A673 (cell line): Measurements from ENCODE around the gene CHCHD1. TPM values are rescaled to one million over a fixed set of nuclear protein-coding genes. Genes with fewer than 3 reads are reported as not detected.

Source experiments
- BruUV-seq: library from RNA; stranded (reverse); fragments of 400-500 nt; replicated peaks from 2 replicates; lab custom pipeline; 2021; lab: Mats Ljungman, UMichigan
- CTCF ChIA-PET: fragments of 300-600 bp; sonication (Branson Sonifier 250); formaldehyde crosslinking; loops from one replicate; lab custom pipeline; 2022; ENCODE audit warnings: antibody characterized with exemption; lab: Charles Lee
- POLR2A ChIA-PET: fragments of 300-600 bp; sonication (Branson Sonifier 250); formaldehyde crosslinking; loops from one replicate; lab custom pipeline; 2022; ENCODE audit warnings: antibody characterized with exemption; ENCODE audit not compliant: low non-redundant PET; lab: Charles Lee
- DNase-seq: peaks from one replicate; pipeline ENCODE4 v3.0.0-alpha.2; 2015; ENCODE audit warnings: low spot score
- H3K27ac ChIP-seq: fragments of 200-600 bp; sonication (generic); 2 replicates; pipeline ENCODE4 v1.5.1; 2016; ENCODE audit warnings: mixed run types, low read depth, mild to moderate bottlenecking, mixed read lengths, antibody characterized with exemption, low read length; ENCODE audit not compliant: poor library complexity, severe bottlenecking
- H3K27me3 ChIP-seq: fragments of 200-600 bp; sonication (generic); replicated peaks from 2 replicates; pipeline ENCODE4 v1.6.1; 2017; ENCODE audit warnings: mixed run types, low read depth, mild to moderate bottlenecking, mixed read lengths, antibody characterized with exemption, low read length; ENCODE audit not compliant: insufficient read depth, poor library complexity
- H3K36me3 ChIP-seq: fragments of 200-600 bp; sonication (generic); 2 replicates; pipeline ENCODE4 v1.6.1; 2016; ENCODE audit warnings: mixed run types, mild to moderate bottlenecking, mixed read lengths, antibody characterized with exemption, low read length; ENCODE audit not compliant: insufficient read depth, poor library complexity, severe bottlenecking
- H3K4me1 ChIP-seq: fragments of 200-600 bp; sonication (generic); 2 replicates; pipeline ENCODE4 v1.6.1; 2017; ENCODE audit warnings: mixed run types, mild to moderate bottlenecking, mixed read lengths, antibody characterized with exemption, low read length; ENCODE audit not compliant: insufficient read depth, poor library complexity, severe bottlenecking
- H3K4me3 ChIP-seq: fragments of 200-600 bp; sonication (generic); 2 replicates; pipeline ENCODE4 v1.5.1; 2016; ENCODE audit warnings: low read depth, mixed run types, mild to moderate bottlenecking, mixed read lengths, low read length; ENCODE audit not compliant: poor library complexity, severe bottlenecking
- H3K9me3 ChIP-seq: fragments of 200-600 bp; sonication (generic); 2 replicates; pipeline ENCODE4 v1.6.1; 2016; ENCODE audit warnings: mixed run types, low read depth, mild to moderate bottlenecking, mixed read lengths, antibody characterized with exemption, low read length; ENCODE audit not compliant: poor library complexity, severe bottlenecking
- EZH2 ChIP-seq: fragments of 200-600 bp; sonication (generic); IDR thresholded peaks from 2 replicates; pipeline ENCODE4 v1.6.1; 2017; ENCODE audit warnings: borderline replicate concordance, low read depth, mild to moderate bottlenecking, mixed read lengths, antibody characterized with exemption, low read length; ENCODE audit not compliant: poor library complexity, severe bottlenecking
- intact Hi-C: fragments of 100-400 bp; cut with micrococcal nuclease; formaldehyde crosslinking; loops from one replicate; pipeline ENCODE4 v1.10.0; 2022; ENCODE audit not compliant: unreplicated experiment
- total RNA-seq: library from RNA; stranded (reverse); gene quantifications from 2 replicates; pipeline ENCODE4 v1.2.3, GENCODE V29; 2021
- TF ChIP-seq, protein P1 (sequence below): fragments of 300-800, 200-600 bp; sonication (generic); conservative IDR thresholded peaks from 2 replicates; pipeline ENCODE4 v1.5.1; 2017; ENCODE audit warnings: low read depth, mild to moderate bottlenecking, antibody characterized with exemption, low read length, moderate library complexity, mixed read lengths

The CHCHD1 gene
- total RNA-seq, 1 experiment from 2014 or later = 37.5 TPM

DNA sequence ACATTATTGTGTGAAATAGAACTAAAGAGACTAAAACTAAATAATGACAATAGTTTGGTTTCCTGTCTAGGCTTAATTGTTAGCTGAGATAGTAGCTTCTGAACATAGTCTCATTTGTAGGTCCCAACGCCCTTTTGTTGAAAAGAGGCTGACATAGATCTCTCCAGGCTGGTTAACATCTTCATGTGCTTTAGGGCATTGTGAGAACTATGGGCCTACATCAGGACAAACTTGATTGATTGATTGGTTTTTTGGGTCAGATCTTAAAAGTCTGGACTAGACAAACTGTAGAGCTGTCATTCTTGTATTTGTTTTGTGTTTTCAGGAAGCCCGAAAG lies 869 bp downstream of the CHCHD1 start:
- Histone ChIP-seq H3K9me3 (no peaks in the 10 kb centered on the region), H3K27me3 (no peaks in the 10 kb centered on the region), H3K27ac (peak overlapping the region; percentile 93), H3K36me3 (peaks cover 13% of the 10 kb centered on the region), H3K4me3 (peak overlapping the region; percentile 87), H3K4me1 (peaks cover 13% of the 10 kb centered on the region)
- BruUV-seq = TSS peak; percentile 56
- POLR2A ChIA-PET = no interaction called here
- TF ChIP-seq, protein P1, sequence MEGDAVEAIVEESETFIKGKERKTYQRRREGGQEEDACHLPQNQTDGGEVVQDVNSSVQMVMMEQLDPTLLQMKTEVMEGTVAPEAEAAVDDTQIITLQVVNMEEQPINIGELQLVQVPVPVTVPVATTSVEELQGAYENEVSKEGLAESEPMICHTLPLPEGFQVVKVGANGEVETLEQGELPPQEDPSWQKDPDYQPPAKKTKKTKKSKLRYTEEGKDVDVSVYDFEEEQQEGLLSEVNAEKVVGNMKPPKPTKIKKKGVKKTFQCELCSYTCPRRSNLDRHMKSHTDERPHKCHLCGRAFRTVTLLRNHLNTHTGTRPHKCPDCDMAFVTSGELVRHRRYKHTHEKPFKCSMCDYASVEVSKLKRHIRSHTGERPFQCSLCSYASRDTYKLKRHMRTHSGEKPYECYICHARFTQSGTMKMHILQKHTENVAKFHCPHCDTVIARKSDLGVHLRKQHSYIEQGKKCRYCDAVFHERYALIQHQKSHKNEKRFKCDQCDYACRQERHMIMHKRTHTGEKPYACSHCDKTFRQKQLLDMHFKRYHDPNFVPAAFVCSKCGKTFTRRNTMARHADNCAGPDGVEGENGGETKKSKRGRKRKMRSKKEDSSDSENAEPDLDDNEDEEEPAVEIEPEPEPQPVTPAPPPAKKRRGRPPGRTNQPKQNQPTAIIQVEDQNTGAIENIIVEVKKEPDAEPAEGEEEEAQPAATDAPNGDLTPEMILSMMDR = no peak
- no peak for TF ChIP-seq EZH2
- DNase-seq = no peak
- intact Hi-C loops = no loop called here
- CTCF ChIA-PET = no interaction called here

GRCh38 chr10:73785211-73785720 lies 3.4 kb downstream of the CHCHD1 start, which contains the start of gene ZSWIM8:
Gene ZSWIM8, plus strand, starts transcription at chr10:73785606. Its CDS starts 273 bp downstream, at chr10:73785879.
- H3K4me1 ChIP-seq = peaks cover 12% of the 10 kb centered on the region
- no TSS peak for BruUV-seq
- peak within 1 kb of the TSS; percentile 98 for H3K4me3 ChIP-seq
- ChIA-PET CTCF (no interaction called here), POLR2A (no interaction called here)
- DNase-seq = peak; percentile 97
- peak within 1 kb of the TSS; percentile 66 for H3K27ac ChIP-seq
- no peaks in the 10 kb centered on the region for H3K9me3 ChIP-seq
- TF ChIP-seq EZH2 = no peak
- TF ChIP-seq, protein P1 = no peak
- intact Hi-C loops = loop anchor here (1.0 kb wide), 1 partner anchor 25 kb away; no protein-coding TSS in a partner anchor
- peaks cover 10% of the 10 kb centered on the region for H3K36me3 ChIP-seq
- no peaks in the 10 kb centered on the region for H3K27me3 ChIP-seq

- intact Hi-C loops = loop anchor here (1.0 kb wide), 1 partner anchor 24 kb away; no protein-coding TSS in a partner anchor
- Histone ChIP-seq H3K4me1 (peaks cover 5% of the 10 kb centered on the region), H3K4me3 (peak overlapping the region; percentile 98), H3K36me3 (peaks cover 16% of the 10 kb centered on the region), H3K9me3 (no peaks in the 10 kb centered on the region), H3K27me3 (no peaks in the 10 kb centered on the region), H3K27ac (peak overlapping the region; percentile 66)
- BruUV-seq = no TSS peak
- DNase-seq = peak; percentile 19
- ChIA-PET CTCF (no interaction called here), POLR2A (no interaction called here)
- TF ChIP-seq, protein P1 = no peak
- no peak for TF ChIP-seq EZH2
These were observed 4.1 kb downstream of the CHCHD1 start for GRCh38 chr10:73785721-73786511.
